WTC11 (cell line): ENCODE data around the gene UBE2J2. TPM values are rescaled to one million over a fixed set of nuclear protein-coding genes. Genes with fewer than 3 reads are reported as not detected.

Source experiments
- microRNA-seq: library from miRNA; unstranded; fragments of <30 nt; microRNA quantifications from one replicate; pipeline ENCODE4 v1.2.0, GENCODE V29; 2022; ENCODE audit warnings: borderline number of aligned reads
- total RNA-seq: library from RNA; stranded (reverse); gene quantifications from 3 replicates; pipeline ENCODE4 v1.2.3, GENCODE V29; 2021

UBE2J2 gene
- total RNA-seq, 1 experiment from 2014 or later = 72.2 TPM

Small RNA genes lying within 50 kb of the gene (microRNA-seq; reads per million reads assigned to microRNA genes)
- gene MIR6726 (not detected), gene MIR6727 (not detected)

Other genes with a start within 250 kb of the UBE2J2 start
- gene RNF223, start 199.5 kb downstream of the UBE2J2 start, total RNA-seq = not detected in 3 replicates
- 13.9 to 17.8 TPM (median 14.0 TPM) in 3 replicates for gene C1orf159, start 157.8 kb downstream of the UBE2J2 start, total RNA-seq
- 0.78 to 1.1 TPM (median 1.1 TPM) in 3 replicates for gene TTLL10, start 100.0 kb downstream of the UBE2J2 start, total RNA-seq
- 0.83 to 1.2 TPM (median 1.1 TPM) in 3 replicates for gene TNFRSF18, start 67.3 kb downstream of the UBE2J2 start, total RNA-seq
- 0.18 to 0.33 TPM in 2 of 3 replicates, not detected in the other for gene TNFRSF4, start 59.7 kb downstream of the UBE2J2 start, total RNA-seq
- 92.3 to 105 TPM (median 101 TPM) in 3 replicates for gene SDF4, start 41.9 kb downstream of the UBE2J2 start, total RNA-seq
- gene B3GALT6, start 41.6 kb downstream of the UBE2J2 start, total RNA-seq = 18.8 to 21.4 TPM (median 20.0 TPM) in 3 replicates
- gene C1QTNF12, start 27.1 kb downstream of the UBE2J2 start, total RNA-seq = 8.5 to 10.3 TPM (median 8.5 TPM) in 3 replicates
- 4.7 to 8.5 TPM (median 6.4 TPM) in 3 replicates for gene SCNN1D, start 6.6 kb upstream of the UBE2J2 start, total RNA-seq
- 25.1 to 42.2 TPM (median 30.7 TPM) in 3 replicates for gene ACAP3, start 34.1 kb upstream of the UBE2J2 start, total RNA-seq
- gene PUSL1, start 34.7 kb upstream of the UBE2J2 start, total RNA-seq = 42.5 to 51.5 TPM (median 43.6 TPM) in 3 replicates
- 144 to 170 TPM (median 160 TPM) in 3 replicates for gene INTS11, start 50.8 kb upstream of the UBE2J2 start, total RNA-seq
- 10.3 to 14.4 TPM (median 12.3 TPM) in 3 replicates for gene CPTP, start 50.9 kb upstream of the UBE2J2 start, total RNA-seq
- gene TAS1R3, start 57.4 kb upstream of the UBE2J2 start, total RNA-seq = 0.18 to 0.22 TPM (median 0.21 TPM) in 3 replicates
- 74.1 to 91.4 TPM (median 77.3 TPM) in 3 replicates for gene DVL1, start 75.6 kb upstream of the UBE2J2 start, total RNA-seq
- 6.7 to 11.2 TPM (median 10.7 TPM) in 3 replicates for gene MXRA8, start 84.7 kb upstream of the UBE2J2 start, total RNA-seq
- 238 to 268 TPM (median 250 TPM) in 3 replicates for gene AURKAIP1, start 101.4 kb upstream of the UBE2J2 start, total RNA-seq
- gene CCNL2, start 125.5 kb upstream of the UBE2J2 start, total RNA-seq = 117 to 142 TPM (median 117 TPM) in 3 replicates
- 126 to 156 TPM (median 134 TPM) in 3 replicates for gene MRPL20, start 133.4 kb upstream of the UBE2J2 start, total RNA-seq
- gene ANKRD65, start 147.4 kb upstream of the UBE2J2 start, total RNA-seq = 1.6 to 2.8 TPM (median 1.9 TPM) in 3 replicates
- 28.3 to 35.5 TPM (median 28.3 TPM) in 3 replicates for gene VWA1, start 161.8 kb upstream of the UBE2J2 start, total RNA-seq
- 0.60 to 0.94 TPM (median 0.61 TPM) in 3 replicates for gene ATAD3C, start 175.8 kb upstream of the UBE2J2 start, total RNA-seq
- 47.9 to 63.6 TPM (median 48.5 TPM) in 3 replicates for gene ATAD3B, start 197.9 kb upstream of the UBE2J2 start, total RNA-seq
- 56.1 to 71.2 TPM (median 58.7 TPM) in 3 replicates for gene ATAD3A, start 238.3 kb upstream of the UBE2J2 start, total RNA-seq